ENCODE data around the gene SH2B2.
A peak's percentile ranks its signal among the peaks of the same experiment; 100 is the strongest.
"Not testable (repeated sequence)": the region's sequence is repeated elsewhere in the genome, so short reads cannot be mapped to it uniquely, and the experiment has no call there.

Gene SH2B2

DNA sequence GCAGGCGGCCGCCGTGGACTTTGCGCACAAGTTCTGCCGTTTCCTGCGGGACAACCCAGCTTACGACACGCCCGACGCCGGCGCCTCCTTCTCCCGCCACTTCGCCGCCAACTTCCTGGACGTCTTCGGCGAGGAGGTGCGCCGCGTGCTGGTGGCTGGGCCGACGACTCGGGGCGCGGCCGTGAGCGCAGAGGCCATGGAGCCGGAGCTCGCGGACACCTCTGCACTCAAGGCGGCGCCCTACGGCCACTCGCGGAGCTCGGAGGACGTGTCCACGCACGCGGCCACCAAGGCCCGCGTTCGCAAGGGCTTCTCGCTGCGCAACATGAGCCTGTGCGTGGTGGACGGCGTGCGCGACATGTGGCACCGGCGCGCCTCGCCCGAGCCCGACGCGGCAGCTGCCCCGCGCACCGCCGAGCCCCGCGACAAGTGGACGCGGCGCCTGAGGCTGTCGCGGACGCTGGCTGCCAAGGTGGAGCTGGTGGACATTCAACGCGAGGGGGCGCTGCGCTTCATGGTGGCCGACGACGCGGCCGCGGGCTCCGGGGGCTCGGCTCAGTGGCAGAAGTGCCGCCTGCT lies 14.1 kb downstream of the SH2B2 start:
- H3K27me3 ChIP-seq (ENCODE audit: insufficient read depth, low read length): no peaks in the 10 kb centered on the region
- H3K14ac ChIP-seq (ENCODE audit: low read length): no peak overlapping the region
- no peak overlapping the region for H3K23ac ChIP-seq (ENCODE audit: low read length)
- no peak overlapping the region for H2AFZ ChIP-seq (ENCODE audit: insufficient read depth, low read length, poor library complexity)
- DNase-seq: peak in 1 of 2 donors; percentile 38
- H3K79me2 ChIP-seq (ENCODE audit: control insufficient read depth, insufficient read depth, low read length, poor library complexity): no peaks in the 10 kb centered on the region
- no peak overlapping the region for H3K9ac ChIP-seq (ENCODE audit: low read length)
- no peak overlapping the region for H3K4me2 ChIP-seq (ENCODE audit: low read length)
- no peak overlapping the region for H2BK120ac ChIP-seq (ENCODE audit: insufficient read depth, low read length, poor library complexity)
- H2AK5ac ChIP-seq (ENCODE audit: low read length): no peak overlapping the region
- H4K8ac ChIP-seq (ENCODE audit: low read depth, low read length): no peak overlapping the region
- no peak overlapping the region for H3K4me3 ChIP-seq (ENCODE audit: low read depth, low read length)
- H3K18ac ChIP-seq (ENCODE audit: low read length): peak overlapping the region; percentile 34
- no peak overlapping the region for H4K91ac ChIP-seq (ENCODE audit: low read depth, low read length)
- peaks cover 10% of the 10 kb centered on the region for H3K79me1 ChIP-seq (ENCODE audit: low read length)
- H2BK12ac ChIP-seq (ENCODE audit: low read length): no peak overlapping the region
- no peak overlapping the region for H3K4ac ChIP-seq (ENCODE audit: low read depth, low read length)
- peaks cover 0 to 16% of the 10 kb centered on the region in 2 experiments for H3K36me3 ChIP-seq (ENCODE audit: control insufficient read depth in 1 of 2, insufficient read depth in 2 of 2, low read length in 2 of 2)
- no peak overlapping the region for H2BK5ac ChIP-seq (ENCODE audit: low read depth, low read length, poor library complexity)
- peaks cover 8 to 10% of the 10 kb centered on the region in 2 experiments for H3K4me1 ChIP-seq (ENCODE audit: control insufficient read depth in 1 of 2, insufficient read depth in 2 of 2, low read length in 2 of 2)
- no peak overlapping the region for H4K12ac ChIP-seq (ENCODE audit: low read depth, low read length)
- H3K9me3 ChIP-seq (ENCODE audit: insufficient read depth, low read depth, low read length): no peaks in the 10 kb centered on the region
- WGBS (ENCODE audit: extremely low coverage, insufficient coverage, insufficient read length): no CpG with 5 or more reads among the region's 84 CpGs
- no peak overlapping the region for H3K27ac ChIP-seq (ENCODE audit: low read depth, low read length)

DNA sequence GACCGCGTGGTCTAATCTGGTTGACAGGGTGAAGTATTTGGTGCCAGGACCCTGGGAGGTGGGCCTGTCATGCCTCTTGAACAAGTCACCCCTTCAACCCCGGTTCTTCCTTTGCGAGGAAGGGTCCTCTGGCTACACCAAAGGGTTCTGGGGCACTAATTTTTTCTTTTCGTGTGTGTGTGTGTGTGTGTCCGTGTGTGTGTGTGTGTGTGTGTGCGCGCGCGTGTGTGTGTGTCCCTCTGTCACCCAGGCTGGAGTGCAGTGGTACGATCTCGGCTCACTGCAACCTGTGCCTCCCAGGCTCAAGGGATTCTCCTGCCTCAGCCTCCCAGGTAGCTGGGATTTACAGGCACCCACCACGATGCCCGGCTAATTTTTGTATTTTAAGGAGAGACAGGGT lies 14.7 kb downstream of the SH2B2 start:
- not testable (repeated sequence) for H3K9ac ChIP-seq (ENCODE audit: low read length); H3K4me1 ChIP-seq (ENCODE audit: control insufficient read depth in 1 of 2, insufficient read depth in 2 of 2, low read length in 2 of 2); H4K8ac ChIP-seq (ENCODE audit: low read depth, low read length); H2AK5ac ChIP-seq (ENCODE audit: low read length); H2BK120ac ChIP-seq (ENCODE audit: insufficient read depth, low read length, poor library complexity); H3K14ac ChIP-seq (ENCODE audit: low read length); H3K4me3 ChIP-seq (ENCODE audit: low read depth, low read length); H2BK5ac ChIP-seq (ENCODE audit: low read depth, low read length, poor library complexity); H3K27me3 ChIP-seq (ENCODE audit: insufficient read depth, low read length); H3K79me1 ChIP-seq (ENCODE audit: low read length); H3K9me3 ChIP-seq (ENCODE audit: insufficient read depth, low read depth, low read length); H2BK12ac ChIP-seq (ENCODE audit: low read length); H3K4me2 ChIP-seq (ENCODE audit: low read length); H3K79me2 ChIP-seq (ENCODE audit: control insufficient read depth, insufficient read depth, low read length, poor library complexity); DNase-seq; H4K91ac ChIP-seq (ENCODE audit: low read depth, low read length); H3K27ac ChIP-seq (ENCODE audit: low read depth, low read length); H3K4ac ChIP-seq (ENCODE audit: low read depth, low read length); H2AFZ ChIP-seq (ENCODE audit: insufficient read depth, low read length, poor library complexity); H4K12ac ChIP-seq (ENCODE audit: low read depth, low read length); H3K23ac ChIP-seq (ENCODE audit: low read length)
- WGBS (ENCODE audit: extremely low coverage, insufficient coverage, insufficient read length): no CpG with 5 or more reads among the region's 14 CpGs
- Histone ChIP-seq H3K18ac (ENCODE audit: low read length) (peak overlapping the region; percentile 34), H3K36me3 (ENCODE audit: control insufficient read depth in 1 of 2, insufficient read depth in 2 of 2, low read length in 2 of 2) (peaks cover 0 to 16% of the 10 kb centered on the region in 2 experiments)

DNA sequence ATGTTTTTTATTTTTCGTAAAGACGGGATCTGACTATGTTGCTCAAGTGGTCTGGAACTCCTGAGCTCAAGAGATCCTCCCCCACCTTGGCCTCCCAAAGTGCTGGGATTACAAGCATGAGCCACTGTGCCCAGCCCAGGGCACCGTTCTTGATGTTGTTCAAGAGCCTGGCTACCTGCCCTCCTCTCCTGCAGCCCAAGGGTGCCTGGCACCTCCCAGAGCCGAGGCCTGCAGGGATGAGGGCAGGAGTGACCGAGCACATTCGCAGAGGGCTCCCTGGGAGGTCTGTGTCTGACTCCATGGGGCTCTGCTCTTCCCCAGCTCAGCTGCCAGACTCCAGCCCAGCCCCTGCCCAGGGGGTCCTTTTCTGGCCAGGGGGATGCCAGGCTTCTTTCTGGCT lies 15.4 kb downstream of the SH2B2 start:
- Histone ChIP-seq H3K4me1 (ENCODE audit: control insufficient read depth in 1 of 2, insufficient read depth in 2 of 2, low read length in 2 of 2) (peaks cover 5% of the 10 kb centered on the region in 2 experiments), H2AK5ac (ENCODE audit: low read length) (no peak overlapping the region), H3K4me3 (ENCODE audit: low read depth, low read length) (no peak overlapping the region), H3K9me3 (ENCODE audit: insufficient read depth, low read depth, low read length) (no peaks in the 10 kb centered on the region), H3K79me2 (ENCODE audit: control insufficient read depth, insufficient read depth, low read length, poor library complexity) (no peaks in the 10 kb centered on the region), H3K27ac (ENCODE audit: low read depth, low read length) (no peak overlapping the region), H4K8ac (ENCODE audit: low read depth, low read length) (no peak overlapping the region), H3K23ac (ENCODE audit: low read length) (no peak overlapping the region), H3K14ac (ENCODE audit: low read length) (no peak overlapping the region), H3K79me1 (ENCODE audit: low read length) (peaks cover 3% of the 10 kb centered on the region), H2BK5ac (ENCODE audit: low read depth, low read length, poor library complexity) (no peak overlapping the region), H4K12ac (ENCODE audit: low read depth, low read length) (no peak overlapping the region), H3K27me3 (ENCODE audit: insufficient read depth, low read length) (no peaks in the 10 kb centered on the region), H2BK120ac (ENCODE audit: insufficient read depth, low read length, poor library complexity) (no peak overlapping the region), H3K4ac (ENCODE audit: low read depth, low read length) (no peak overlapping the region), H3K9ac (ENCODE audit: low read length) (no peak overlapping the region), H3K36me3 (ENCODE audit: control insufficient read depth in 1 of 2, insufficient read depth in 2 of 2, low read length in 2 of 2) (peaks cover 0 to 19% of the 10 kb centered on the region in 2 experiments), H2BK12ac (ENCODE audit: low read length) (no peak overlapping the region), H4K91ac (ENCODE audit: low read depth, low read length) (no peak overlapping the region), H2AFZ (ENCODE audit: insufficient read depth, low read length, poor library complexity) (no peak overlapping the region), H3K18ac (ENCODE audit: low read length) (no peak overlapping the region), H3K4me2 (ENCODE audit: low read length) (no peak overlapping the region)
- no peak for DNase-seq
- no CpG with 5 or more reads among the region's 6 CpGs for WGBS (ENCODE audit: extremely low coverage, insufficient coverage, insufficient read length)

DNA sequence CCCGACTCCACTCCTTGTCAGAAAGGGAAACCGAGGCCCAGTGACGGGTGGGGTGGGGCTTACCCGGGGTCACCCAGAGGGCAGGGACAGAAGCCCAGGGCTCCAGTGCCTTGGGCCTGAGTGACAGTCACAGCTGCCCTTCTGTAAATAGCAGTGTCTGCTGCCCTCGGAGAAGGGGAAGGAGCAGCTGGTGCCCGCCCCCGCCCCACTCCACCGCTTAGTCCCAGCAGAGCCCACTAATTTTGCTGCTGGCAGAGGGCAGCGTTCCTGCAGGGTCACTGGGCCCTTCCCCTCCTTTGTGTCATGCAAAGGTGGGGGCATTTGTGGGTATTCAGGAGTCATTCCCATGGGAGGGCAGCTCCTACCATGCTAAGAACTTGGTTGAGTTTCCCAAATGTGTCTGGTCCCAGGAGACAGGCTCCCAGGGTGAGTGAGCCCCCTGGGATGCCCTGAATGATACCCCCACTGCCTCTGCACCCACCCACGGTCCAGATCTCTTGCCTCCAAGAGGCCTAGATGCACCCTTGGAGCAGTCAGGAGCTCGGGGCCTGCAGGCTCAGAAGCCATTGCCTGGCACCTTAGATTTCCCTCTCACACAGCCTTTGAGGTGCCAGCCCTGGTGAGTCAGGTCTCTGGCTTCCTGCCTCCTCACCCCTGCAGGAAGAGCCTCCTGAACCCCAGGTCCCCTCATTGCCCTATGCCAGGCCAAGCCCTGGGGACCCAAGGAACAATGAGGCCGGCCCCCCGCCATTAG lies 17.2 kb downstream of the SH2B2 start:
- Histone ChIP-seq H2BK12ac (ENCODE audit: low read length) (no peak overlapping the region), H3K9me3 (ENCODE audit: insufficient read depth, low read depth, low read length) (no peaks in the 10 kb centered on the region), H2BK120ac (ENCODE audit: insufficient read depth, low read length, poor library complexity) (no peak overlapping the region), H3K4me2 (ENCODE audit: low read length) (no peak overlapping the region), H3K27me3 (ENCODE audit: insufficient read depth, low read length) (no peaks in the 10 kb centered on the region), H4K8ac (ENCODE audit: low read depth, low read length) (no peak overlapping the region), H4K91ac (ENCODE audit: low read depth, low read length) (no peak overlapping the region), H2AFZ (ENCODE audit: insufficient read depth, low read length, poor library complexity) (no peak overlapping the region), H3K9ac (ENCODE audit: low read length) (no peak overlapping the region), H3K79me2 (ENCODE audit: control insufficient read depth, insufficient read depth, low read length, poor library complexity) (no peaks in the 10 kb centered on the region), H2AK5ac (ENCODE audit: low read length) (no peak overlapping the region), H3K4ac (ENCODE audit: low read depth, low read length) (no peak overlapping the region), H3K4me1 (ENCODE audit: control insufficient read depth in 1 of 2, insufficient read depth in 2 of 2, low read length in 2 of 2) (peaks cover 6 to 8% of the 10 kb centered on the region in 2 experiments), H3K18ac (ENCODE audit: low read length) (no peak overlapping the region), H3K79me1 (ENCODE audit: low read length) (no peaks in the 10 kb centered on the region), H2BK5ac (ENCODE audit: low read depth, low read length, poor library complexity) (no peak overlapping the region), H3K36me3 (ENCODE audit: control insufficient read depth in 1 of 2, insufficient read depth in 2 of 2, low read length in 2 of 2) (peaks cover 6 to 29% of the 10 kb centered on the region in 2 experiments), H4K12ac (ENCODE audit: low read depth, low read length) (no peak overlapping the region), H3K4me3 (ENCODE audit: low read depth, low read length) (no peak overlapping the region), H3K23ac (ENCODE audit: low read length) (no peak overlapping the region), H3K27ac (ENCODE audit: low read depth, low read length) (no peak overlapping the region), H3K14ac (ENCODE audit: low read length) (no peak overlapping the region)
- WGBS (ENCODE audit: extremely low coverage, insufficient coverage, insufficient read length): no CpG with 5 or more reads among the region's 13 CpGs
- DNase-seq: no peak

All from trophoblast cell (in vitro differentiated cells and primary cell).